Neutrophil (primary cell): ENCODE data around the gene PODNL1.

ENCODE experiments used
- H3K27ac ChIP-seq: fragments of 200-600 bp; sonication (generic); 2 replicates; pipeline ENCODE4 v1.5.1; 2016; ENCODE audit warnings: mild to moderate bottlenecking, moderate library complexity
- H3K27me3 ChIP-seq: fragments of 200-600 bp; sonication (generic); 2 replicates; pipeline ENCODE4 v1.6.0; 2016; ENCODE audit warnings: mild to moderate bottlenecking
- H3K36me3 ChIP-seq: fragments of 200-600 bp; sonication (generic); 2 replicates; pipeline ENCODE4 v1.5.1; 2017
- H3K4me1 ChIP-seq, 2 experiments: fragments of 200-600 bp in 1 of 2; sonication (generic) in 1 of 2; 1 replicate in 1 of 2; 2 replicates in 1 of 2; pipeline versions ENCODE4 v1.5.1 to v1.6.1; 2013 to 2016; ENCODE audit warnings: low read depth in 1 of 2, low read length in 1 of 2, mild to moderate bottlenecking in 1 of 2, moderate library complexity in 1 of 2; ENCODE audit not compliant: control insufficient read depth in 1 of 2, insufficient read depth in 1 of 2
- H3K4me3 ChIP-seq, 2 experiments: fragments of 200-600 bp in 1 of 2; sonication (generic) in 1 of 2; 1 replicate in 1 of 2; 2 replicates in 1 of 2; pipeline ENCODE4 v1.5.1; 2013 to 2016; ENCODE audit warnings: low read depth in 1 of 2, low read length in 1 of 2, mild to moderate bottlenecking in 1 of 2, moderate library complexity in 1 of 2
- H3K9me3 ChIP-seq: fragments of 200-600 bp; sonication (generic); 2 replicates; pipeline ENCODE4 v1.5.1; 2016
- TF ChIP-seq, protein P1 (sequence below): fragments of 200-600 bp; sonication (generic); IDR thresholded peaks from 2 replicates; pipeline ENCODE4 v1.5.1; 2016; ENCODE audit warnings: antibody characterized with exemption

The PODNL1 gene

DNA sequence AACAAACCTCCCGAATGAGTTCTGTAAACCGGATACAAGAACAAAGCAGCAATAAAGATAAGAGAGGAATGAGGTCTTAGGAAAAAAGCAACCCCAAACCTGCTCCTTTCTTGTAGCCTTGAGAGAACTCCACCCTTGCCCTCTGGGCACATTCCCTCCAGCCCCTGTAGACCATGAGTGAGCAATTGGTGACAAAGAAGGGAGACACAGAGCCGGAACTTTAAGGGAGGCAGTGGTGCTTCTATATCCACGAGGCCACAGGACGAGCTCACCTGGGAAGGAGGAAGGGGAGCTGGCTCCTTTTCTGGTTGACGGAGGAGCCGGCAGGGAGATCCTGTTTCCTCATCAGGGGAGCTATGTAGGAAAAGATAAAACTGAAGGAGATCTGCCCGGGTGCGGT lies 45.3 kb downstream of the PODNL1 start:
- Histone ChIP-seq H3K4me1 (no peaks in the 10 kb centered on the region), H3K4me3 (no peak overlapping the region), H3K9me3 (no peaks in the 10 kb centered on the region), H3K27ac (no peak overlapping the region), H3K27me3 (no peaks in the 10 kb centered on the region), H3K36me3 (no peaks in the 10 kb centered on the region)
- TF ChIP-seq, protein P1, sequence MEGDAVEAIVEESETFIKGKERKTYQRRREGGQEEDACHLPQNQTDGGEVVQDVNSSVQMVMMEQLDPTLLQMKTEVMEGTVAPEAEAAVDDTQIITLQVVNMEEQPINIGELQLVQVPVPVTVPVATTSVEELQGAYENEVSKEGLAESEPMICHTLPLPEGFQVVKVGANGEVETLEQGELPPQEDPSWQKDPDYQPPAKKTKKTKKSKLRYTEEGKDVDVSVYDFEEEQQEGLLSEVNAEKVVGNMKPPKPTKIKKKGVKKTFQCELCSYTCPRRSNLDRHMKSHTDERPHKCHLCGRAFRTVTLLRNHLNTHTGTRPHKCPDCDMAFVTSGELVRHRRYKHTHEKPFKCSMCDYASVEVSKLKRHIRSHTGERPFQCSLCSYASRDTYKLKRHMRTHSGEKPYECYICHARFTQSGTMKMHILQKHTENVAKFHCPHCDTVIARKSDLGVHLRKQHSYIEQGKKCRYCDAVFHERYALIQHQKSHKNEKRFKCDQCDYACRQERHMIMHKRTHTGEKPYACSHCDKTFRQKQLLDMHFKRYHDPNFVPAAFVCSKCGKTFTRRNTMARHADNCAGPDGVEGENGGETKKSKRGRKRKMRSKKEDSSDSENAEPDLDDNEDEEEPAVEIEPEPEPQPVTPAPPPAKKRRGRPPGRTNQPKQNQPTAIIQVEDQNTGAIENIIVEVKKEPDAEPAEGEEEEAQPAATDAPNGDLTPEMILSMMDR: no peak

DNA sequence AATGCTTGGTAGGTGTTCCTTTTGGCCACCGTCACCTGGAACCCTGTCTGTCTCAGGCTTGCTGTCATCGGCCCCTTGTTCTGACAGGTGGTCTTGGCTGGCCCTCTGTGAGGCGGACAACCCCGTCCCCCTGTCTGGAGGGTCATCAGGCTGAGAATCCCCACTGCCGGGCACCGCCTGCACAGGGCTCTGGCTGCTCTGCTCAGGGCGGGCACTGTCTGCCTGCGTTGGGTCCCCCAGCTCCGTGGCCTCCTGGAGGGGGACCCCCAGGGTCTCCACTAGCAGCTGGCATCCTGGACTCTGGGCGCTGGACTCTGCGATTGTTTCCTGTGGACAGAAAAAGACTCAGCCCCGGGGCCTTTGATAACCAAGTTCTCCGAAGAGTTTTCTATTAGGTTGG lies 48.1 kb downstream of the PODNL1 start:
- TF ChIP-seq, protein P1: no peak
- H3K9me3 ChIP-seq: no peaks in the 10 kb centered on the region
- H3K36me3 ChIP-seq: no peaks in the 10 kb centered on the region
- no peaks in the 10 kb centered on the region for H3K4me1 ChIP-seq
- peaks cover 11% of the 10 kb centered on the region for H3K27me3 ChIP-seq
- H3K4me3 ChIP-seq: no peak overlapping the region
- H3K27ac ChIP-seq: no peak overlapping the region

DNA sequence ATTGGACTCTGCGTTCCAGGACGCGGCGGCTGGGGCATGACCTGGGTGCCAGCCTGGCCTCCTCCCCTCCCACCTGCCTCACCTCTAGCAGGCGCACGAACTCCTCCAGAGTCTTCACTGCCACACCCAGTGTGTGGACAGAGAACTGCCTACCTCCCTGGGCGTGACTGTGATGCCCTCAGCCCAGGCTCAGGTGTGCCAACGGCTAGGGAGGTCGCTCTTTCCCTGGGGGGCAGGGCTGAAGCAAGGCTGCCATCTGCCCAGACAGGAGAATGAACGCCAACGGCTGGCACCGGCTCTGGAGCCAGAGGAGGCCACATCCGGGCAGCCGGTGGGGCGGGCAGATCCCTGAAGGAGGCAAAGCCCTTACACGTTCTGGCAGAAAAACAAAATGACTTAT lies 49.9 kb downstream of the PODNL1 start:
- H3K4me3 ChIP-seq: no peak overlapping the region
- TF ChIP-seq, protein P1: no peak
- no peaks in the 10 kb centered on the region for H3K4me1 ChIP-seq
- no peak overlapping the region for H3K27ac ChIP-seq
- H3K27me3 ChIP-seq: peaks cover 14% of the 10 kb centered on the region
- no peaks in the 10 kb centered on the region for H3K9me3 ChIP-seq
- H3K36me3 ChIP-seq: no peaks in the 10 kb centered on the region

DNA sequence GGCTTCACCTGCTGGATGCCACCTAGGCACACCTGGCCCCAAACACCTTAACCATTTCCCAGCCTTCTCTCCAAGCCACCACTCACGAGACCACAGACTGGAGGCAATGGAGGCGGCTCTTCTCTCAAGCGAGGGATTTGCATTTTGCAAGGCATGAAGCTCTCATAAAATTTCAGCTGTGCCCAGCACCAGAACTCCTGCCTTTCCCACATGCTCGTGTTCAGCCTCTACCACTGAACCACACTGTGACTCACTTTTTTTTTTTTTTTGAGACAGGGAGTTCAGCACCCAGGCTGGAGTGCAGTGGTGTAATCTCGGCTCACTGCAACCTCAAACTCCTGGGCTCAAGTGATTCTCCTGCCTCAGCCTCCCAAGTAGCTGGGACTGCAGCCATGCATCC lies 50.7 kb downstream of the PODNL1 start:
- Histone ChIP-seq H3K4me1 (peaks cover 3% of the 10 kb centered on the region in 2 experiments), H3K27ac (no peak overlapping the region), H3K9me3 (no peaks in the 10 kb centered on the region), H3K4me3 (no peak overlapping the region), H3K36me3 (no peaks in the 10 kb centered on the region), H3K27me3 (peaks cover 14% of the 10 kb centered on the region)
- TF ChIP-seq, protein P1: no peak

DNA sequence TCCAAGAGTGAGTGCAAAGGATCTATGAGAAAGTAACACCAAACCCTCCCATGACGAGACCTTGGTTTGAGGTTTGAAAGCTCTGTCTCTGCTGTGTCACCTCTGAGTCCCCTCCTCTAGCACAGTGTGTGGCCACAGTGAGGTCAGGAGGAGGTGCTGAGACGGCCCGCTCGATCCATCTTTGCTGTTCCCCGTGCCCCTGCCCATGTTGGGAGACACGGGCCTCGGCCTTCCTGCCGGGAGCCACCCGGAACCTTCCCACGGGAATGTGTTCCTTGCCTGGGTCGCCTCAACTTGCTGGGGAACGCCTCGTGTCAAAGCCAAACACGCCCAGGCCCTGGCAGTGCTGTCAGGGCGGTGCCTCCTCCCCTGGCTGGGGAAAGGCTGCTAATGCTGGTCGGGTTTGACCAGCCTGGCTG lies 51.2 kb downstream of the PODNL1 start:
- Histone ChIP-seq H3K4me3 (no peak overlapping the region), H3K27me3 (peaks cover 14% of the 10 kb centered on the region), H3K27ac (no peak overlapping the region), H3K4me1 (peaks cover 8% of the 10 kb centered on the region in 2 experiments), H3K9me3 (no peaks in the 10 kb centered on the region), H3K36me3 (no peaks in the 10 kb centered on the region)
- TF ChIP-seq, protein P1: no peak

DNA sequence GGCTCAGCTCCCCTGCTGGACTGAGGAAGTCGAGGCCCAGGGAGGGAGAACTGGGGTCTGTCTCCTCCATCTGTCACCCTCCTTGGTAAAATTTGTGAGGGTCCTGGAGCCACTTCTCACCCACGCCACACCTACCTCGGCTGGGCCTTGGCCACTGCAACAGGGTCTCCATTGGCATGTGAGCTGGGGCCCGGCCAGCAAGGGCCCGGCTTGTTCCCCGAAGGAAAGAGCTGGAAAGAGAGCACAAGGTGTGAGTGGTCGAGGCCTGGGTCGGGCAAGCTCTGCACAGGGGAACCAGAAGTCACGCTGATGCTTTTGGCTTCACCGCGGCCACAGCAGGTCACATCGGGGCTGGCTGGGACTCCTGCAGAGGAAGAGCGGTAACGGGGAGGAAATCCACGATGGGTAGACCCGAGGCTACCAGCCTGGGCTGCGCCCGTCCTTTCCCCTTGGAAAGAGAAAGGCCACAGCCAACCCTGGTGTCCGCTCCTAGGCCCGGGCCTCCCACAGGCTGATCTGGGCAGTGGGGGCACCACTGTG lies 52.3 kb downstream of the PODNL1 start:
- Histone ChIP-seq H3K4me3 (no peak overlapping the region), H3K27ac (no peak overlapping the region), H3K36me3 (no peaks in the 10 kb centered on the region), H3K27me3 (peaks cover 19% of the 10 kb centered on the region), H3K9me3 (no peaks in the 10 kb centered on the region), H3K4me1 (peaks cover 19 to 20% of the 10 kb centered on the region in 2 experiments)
- TF ChIP-seq, protein P1: no peak
